Airway epithelial cell (primary cell): ENCODE measurements around the gene TUSC1. TPM values are rescaled to one million over a fixed set of nuclear protein-coding genes. Genes with fewer than 3 reads are reported as not detected.

Experiments used
- total RNA-seq: library from RNA; depleted of rRNA; stranded (reverse); fragments of >200 nt; gene quantifications from 2 replicates; pipeline ENCODE4 v1.2.3, GENCODE V29; 2015

TUSC1 gene
- 20.3 and 21.8 TPM in 2 replicates for total RNA-seq

DNA sequence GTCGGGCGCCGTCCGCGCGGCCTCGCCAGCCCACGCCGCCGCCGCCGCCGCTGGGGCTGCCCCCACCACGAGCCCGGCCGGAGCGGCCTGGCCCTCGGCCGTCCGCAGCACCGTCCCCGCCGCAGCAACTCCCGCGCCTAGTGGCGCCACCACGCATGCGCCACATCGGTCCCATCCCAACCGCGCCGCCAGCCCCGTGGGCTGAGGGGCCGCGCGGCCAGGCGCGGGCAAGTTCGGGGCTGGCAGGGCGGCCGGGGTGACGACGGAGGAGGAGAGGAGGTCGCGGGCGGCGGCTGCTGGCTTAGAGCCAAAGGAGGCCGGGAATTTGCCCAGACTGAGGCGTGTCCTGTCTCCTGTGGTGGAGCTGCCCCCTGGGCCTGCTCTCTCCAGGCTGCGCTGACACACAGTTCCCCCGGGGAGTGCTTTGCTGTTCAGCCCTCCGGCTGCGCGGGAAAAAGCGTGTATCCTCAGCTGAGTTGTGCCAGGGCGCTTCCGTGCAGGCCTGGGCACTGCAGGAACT lies at the start of gene TUSC1:
TUSC1 (minus strand) TSS at position 298 of the 520 bp plus-strand sequence; CDS start at position 166, 132 bp downstream.

